Upper lobe of right lung (tissue), 1 donor: ENCODE results near the gene TCOF1. TPM values are rescaled to one million over a fixed set of nuclear protein-coding genes. Genes with fewer than 3 reads are reported as not detected.

Experiments
- ATAC-seq: fragments of 200-7000 bp; cut with Tn5 transposase; one replicate; pipeline ENCODE4 v1.9.1; 2020; ENCODE audit warnings: mild to moderate bottlenecking, moderate library complexity
- DNase-seq: peaks from one replicate; pipeline ENCODE4 v3.0.0-alpha.2; 2020
- H3K27ac ChIP-seq: fragments of 200-600 bp; one replicate; pipeline ENCODE4 v1.8.0; 2022
- H3K27me3 ChIP-seq: fragments of 200-600 bp; one replicate; pipeline ENCODE4 v1.8.0; 2022; ENCODE audit warnings: mild to moderate bottlenecking
- H3K36me3 ChIP-seq: fragments of 200-600 bp; one replicate; pipeline ENCODE4 v1.8.0; 2022
- H3K4me1 ChIP-seq: fragments of 200-600 bp; one replicate; pipeline ENCODE4 v1.8.0; 2022
- H3K4me3 ChIP-seq: fragments of 200-600 bp; one replicate; pipeline ENCODE4 v1.8.0; 2022; ENCODE audit warnings: mild to moderate bottlenecking
- H3K9me3 ChIP-seq: fragments of 200-600 bp; one replicate; pipeline ENCODE4 v1.8.0; 2022
- intact Hi-C: fragments of 100-400 bp; cut with DNase I; formaldehyde crosslinking; loops from one replicate; pipeline ENCODE4 v1.11.0; 2022
- total RNA-seq: library from RNA; stranded (reverse); fragmentation: NEBNext Ultra II Directional; extraction: Animal tissue kit (Norgen Biotek cat#: 25700); gene quantifications from one replicate; pipeline ENCODE4 v1.2.1, GENCODE V29; 2021
- TF ChIP-seq, protein P1 (sequence below): fragments of 200-600 bp; IDR thresholded peaks from one replicate; pipeline ENCODE4 v1.8.0; 2022; ENCODE audit warnings: antibody characterized with exemption
- donor health status: DM: no; HTN: yes; CAD: no; lungs with severe emphysema.

Gene TCOF1
- total RNA-seq, 1 donor from 2014 or later = 31.1 TPM

DNA sequence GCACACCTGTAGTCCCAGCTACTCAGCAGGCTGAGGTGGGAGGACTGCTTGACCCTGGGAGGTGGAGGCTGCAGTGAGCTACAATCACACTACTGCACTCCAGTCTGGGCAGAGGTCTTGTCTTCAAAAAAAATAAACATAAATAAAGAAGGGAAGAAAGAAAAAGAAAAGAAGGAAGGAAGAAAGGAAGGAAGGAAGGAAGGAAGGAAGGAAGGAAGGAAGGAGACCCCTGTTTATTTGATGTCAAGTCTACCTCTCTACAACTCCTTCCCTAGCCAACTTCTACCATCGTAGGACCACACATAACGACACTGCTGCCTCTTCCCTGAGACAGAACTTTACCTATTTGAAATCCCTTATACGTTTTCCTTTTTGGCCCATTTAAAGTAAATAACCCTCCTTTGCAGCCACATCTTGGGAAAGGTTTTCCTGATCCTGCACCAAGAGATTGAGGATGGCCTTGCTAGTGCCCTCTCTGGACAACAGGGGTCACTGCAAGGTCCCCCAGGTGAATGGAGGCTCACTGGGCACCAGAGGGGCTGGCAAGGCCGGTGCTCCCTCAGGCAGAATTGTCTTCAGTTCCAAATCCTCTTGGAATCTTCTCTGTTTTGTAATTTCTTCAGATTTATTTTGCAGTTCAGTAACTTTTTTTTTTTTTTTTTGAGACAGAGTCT, 81.5 kb downstream of the TCOF1 start:
- Histone ChIP-seq H3K4me1 (peaks cover 4% of the 10 kb centered on the region), H3K27me3 (no peaks in the 10 kb centered on the region), H3K27ac (no peak overlapping the region), H3K36me3 (peaks cover 12% of the 10 kb centered on the region), H3K9me3 (no peaks in the 10 kb centered on the region), H3K4me3 (no peak overlapping the region)
- TF ChIP-seq, protein P1, sequence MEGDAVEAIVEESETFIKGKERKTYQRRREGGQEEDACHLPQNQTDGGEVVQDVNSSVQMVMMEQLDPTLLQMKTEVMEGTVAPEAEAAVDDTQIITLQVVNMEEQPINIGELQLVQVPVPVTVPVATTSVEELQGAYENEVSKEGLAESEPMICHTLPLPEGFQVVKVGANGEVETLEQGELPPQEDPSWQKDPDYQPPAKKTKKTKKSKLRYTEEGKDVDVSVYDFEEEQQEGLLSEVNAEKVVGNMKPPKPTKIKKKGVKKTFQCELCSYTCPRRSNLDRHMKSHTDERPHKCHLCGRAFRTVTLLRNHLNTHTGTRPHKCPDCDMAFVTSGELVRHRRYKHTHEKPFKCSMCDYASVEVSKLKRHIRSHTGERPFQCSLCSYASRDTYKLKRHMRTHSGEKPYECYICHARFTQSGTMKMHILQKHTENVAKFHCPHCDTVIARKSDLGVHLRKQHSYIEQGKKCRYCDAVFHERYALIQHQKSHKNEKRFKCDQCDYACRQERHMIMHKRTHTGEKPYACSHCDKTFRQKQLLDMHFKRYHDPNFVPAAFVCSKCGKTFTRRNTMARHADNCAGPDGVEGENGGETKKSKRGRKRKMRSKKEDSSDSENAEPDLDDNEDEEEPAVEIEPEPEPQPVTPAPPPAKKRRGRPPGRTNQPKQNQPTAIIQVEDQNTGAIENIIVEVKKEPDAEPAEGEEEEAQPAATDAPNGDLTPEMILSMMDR = peak; percentile 60
- ATAC-seq (peak; percentile 68), DNase-seq (no peak)
- intact Hi-C loops = no loop called here

DNA sequence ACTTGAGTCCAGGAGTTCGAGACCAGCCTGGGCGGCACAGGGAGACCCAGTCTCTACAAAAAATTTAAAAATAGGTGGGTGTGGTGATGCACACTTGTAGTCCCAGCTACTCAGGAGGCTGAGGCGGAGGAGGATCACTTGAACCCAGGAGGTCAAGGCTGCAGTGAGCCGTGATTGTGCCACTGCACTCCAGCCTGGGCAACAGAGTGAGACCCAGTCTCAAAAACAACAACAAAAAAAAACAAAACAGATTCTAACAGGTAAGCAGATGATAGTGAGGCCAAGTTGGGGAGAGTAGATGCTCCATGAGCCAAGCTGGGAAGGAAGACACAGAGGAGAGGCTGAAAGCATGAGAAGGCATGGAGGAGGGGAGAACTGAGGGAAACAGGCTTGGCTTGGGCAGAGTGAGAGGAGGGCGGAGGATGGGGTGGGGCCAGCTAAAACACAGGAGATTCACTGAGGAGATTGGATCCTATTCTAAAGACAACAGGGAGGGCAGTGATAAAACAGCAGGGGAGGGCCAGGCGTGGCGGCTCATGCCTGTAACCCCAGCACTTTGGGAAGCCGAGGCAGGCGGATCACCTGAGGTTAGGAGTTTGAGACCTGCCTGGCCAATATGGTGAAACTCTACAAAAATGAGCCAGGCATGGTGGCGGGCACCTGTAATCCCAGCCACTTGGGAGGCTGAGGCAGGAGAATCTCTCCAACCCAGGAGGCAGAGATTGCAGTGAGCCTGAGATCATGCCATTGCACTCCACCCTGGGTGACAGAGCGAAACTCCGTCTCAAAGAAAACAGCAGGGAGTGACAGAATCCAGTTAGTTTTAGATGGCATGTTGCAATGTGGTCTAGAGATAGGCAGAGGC, 83.7 kb downstream of the TCOF1 start:
- no peak overlapping the region for H3K4me3 ChIP-seq
- no peaks in the 10 kb centered on the region for H3K27me3 ChIP-seq
- no peak overlapping the region for H3K27ac ChIP-seq
- H3K36me3 ChIP-seq = peaks cover 34% of the 10 kb centered on the region
- TF ChIP-seq, protein P1 = no peak
- intact Hi-C loops = no loop called here
- ATAC-seq = no peak
- DNase-seq = no peak
- no peaks in the 10 kb centered on the region for H3K4me1 ChIP-seq
- no peaks in the 10 kb centered on the region for H3K9me3 ChIP-seq

GRCh38 chr5:150441813-150442698, 84.6 kb downstream of the TCOF1 start:
- no peaks in the 10 kb centered on the region for H3K27me3 ChIP-seq
- ATAC-seq = no peak
- H3K4me3 ChIP-seq = no peak overlapping the region
- DNase-seq = no peak
- no peaks in the 10 kb centered on the region for H3K4me1 ChIP-seq
- intact Hi-C loops = no loop called here
- H3K36me3 ChIP-seq = peaks cover 43% of the 10 kb centered on the region
- H3K9me3 ChIP-seq = no peaks in the 10 kb centered on the region
- TF ChIP-seq, protein P1 = no peak
- H3K27ac ChIP-seq = no peak overlapping the region

DNA sequence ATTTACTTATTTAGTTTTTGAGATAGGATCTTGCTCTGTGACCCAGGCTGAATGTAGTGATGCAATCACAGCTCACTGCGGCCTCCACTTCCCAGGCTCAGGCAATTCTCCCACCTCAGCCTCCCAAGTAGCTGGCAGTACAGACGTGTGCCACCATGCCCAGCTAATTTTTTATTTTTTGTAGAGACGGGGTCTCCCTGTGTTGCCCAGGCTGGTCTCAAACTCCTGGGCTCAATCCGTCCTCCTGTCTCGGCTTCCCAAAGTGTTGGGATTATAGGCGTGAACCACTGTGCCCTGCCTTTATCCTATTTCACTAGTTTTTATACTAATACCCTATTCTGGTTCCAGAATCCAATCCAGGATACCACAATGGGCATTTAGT, 85.2 kb downstream of the TCOF1 start:
- intact Hi-C loops = no loop called here
- H3K36me3 ChIP-seq = peaks cover 49% of the 10 kb centered on the region
- no peak overlapping the region for H3K27ac ChIP-seq

More for the DNA sequence above, 85.2 kb downstream of the TCOF1 start:
- Histone ChIP-seq H3K4me3 (no peak overlapping the region), H3K9me3 (no peaks in the 10 kb centered on the region), H3K4me1 (peaks cover 3% of the 10 kb centered on the region), H3K27me3 (no peaks in the 10 kb centered on the region)
- DNase-seq (no peak), ATAC-seq (no peak)
- TF ChIP-seq, protein P1 = no peak
